Dedifferentiated amniotic fluid mesenchymal stem cell (primary cell): Measurements from ENCODE around the gene UVRAG.
"Not testable (repeated sequence)": the region's sequence is repeated elsewhere in the genome, so short reads cannot be mapped to it uniquely, and the experiment has no call there.

Source experiments
- DNase-seq: peaks from one replicate; pipeline ENCODE4 v3.0.0-alpha.2; 2016; ENCODE audit errors: extremely low spot score

UVRAG gene

GRCh38 chr11:75916882-75917281 lies 101.9 kb downstream of the UVRAG start:
- no peak for DNase-seq

- DNase-seq = no peak
Measured at GRCh38 chr11:75918331-75918730, 103.3 kb downstream of the UVRAG start.

GRCh38 chr11:75919525-75919924 lies 104.5 kb downstream of the UVRAG start:
- no peak for DNase-seq

- no peak for DNase-seq
Measured at GRCh38 chr11:75920848-75921247, 105.8 kb downstream of the UVRAG start.

GRCh38 chr11:75921808-75922207 lies 106.8 kb downstream of the UVRAG start:
- DNase-seq = no peak

- DNase-seq = peak; percentile 68
Measured at GRCh38 chr11:75924966-75925784, 110.2 kb downstream of the UVRAG start.

- DNase-seq = no peak
Measured at GRCh38 chr11:75925785-75926164, 110.8 kb downstream of the UVRAG start.

- DNase-seq = no peak
Measured at GRCh38 chr11:75929706-75930105, 114.7 kb downstream of the UVRAG start.

- DNase-seq = no peak
Measured at GRCh38 chr11:75930534-75930933, 115.5 kb downstream of the UVRAG start.

GRCh38 chr11:75931124-75931523 lies 116.1 kb downstream of the UVRAG start:
- DNase-seq = no peak

- DNase-seq = not testable (repeated sequence)
Measured at GRCh38 chr11:75933736-75934135, 118.7 kb downstream of the UVRAG start.

- DNase-seq = no peak
Measured at GRCh38 chr11:75934851-75935250, 119.8 kb downstream of the UVRAG start.

GRCh38 chr11:75938543-75938942 lies 123.5 kb downstream of the UVRAG start:
- DNase-seq = no peak

- DNase-seq = no peak
Measured at GRCh38 chr11:75939516-75939915, 124.5 kb downstream of the UVRAG start.

GRCh38 chr11:75939992-75940391 lies 125.0 kb downstream of the UVRAG start:
- DNase-seq = no peak

GRCh38 chr11:75940911-75941310 lies 125.9 kb downstream of the UVRAG start:
- DNase-seq = no peak

GRCh38 chr11:75944515-75944914 lies 129.5 kb downstream of the UVRAG start:
- DNase-seq = no peak

- no peak for DNase-seq
Measured at GRCh38 chr11:75945446-75945845, 130.4 kb downstream of the UVRAG start.

GRCh38 chr11:75945947-75946346 lies 130.9 kb downstream of the UVRAG start:
- DNase-seq = no peak

- no peak for DNase-seq
Measured at GRCh38 chr11:75946531-75947530, 131.8 kb downstream of the UVRAG start.

GRCh38 chr11:75949023-75949672 lies 134.1 kb downstream of the UVRAG start:
- no peak for DNase-seq

- no peak for DNase-seq
Measured at GRCh38 chr11:75950141-75950540, 135.1 kb downstream of the UVRAG start.
